GM12872 (cell line): ENCODE data around the gene RAB31.

ENCODE experiments used
- CTCF ChIP-seq: IDR thresholded peaks from 3 replicates; pipeline ENCODE4 v1.5.1; 2011; ENCODE audit warnings: low read depth, mild to moderate bottlenecking, low read length, moderate library complexity; ENCODE audit not compliant: insufficient read depth

RAB31 gene

GRCh38 chr18:9765501-9765900 lies 57.4 kb downstream of the RAB31 start:
- no peak for TF ChIP-seq CTCF

- TF ChIP-seq CTCF = no peak
Measured at GRCh38 chr18:9766076-9766481, 58.0 kb downstream of the RAB31 start.

DNA sequence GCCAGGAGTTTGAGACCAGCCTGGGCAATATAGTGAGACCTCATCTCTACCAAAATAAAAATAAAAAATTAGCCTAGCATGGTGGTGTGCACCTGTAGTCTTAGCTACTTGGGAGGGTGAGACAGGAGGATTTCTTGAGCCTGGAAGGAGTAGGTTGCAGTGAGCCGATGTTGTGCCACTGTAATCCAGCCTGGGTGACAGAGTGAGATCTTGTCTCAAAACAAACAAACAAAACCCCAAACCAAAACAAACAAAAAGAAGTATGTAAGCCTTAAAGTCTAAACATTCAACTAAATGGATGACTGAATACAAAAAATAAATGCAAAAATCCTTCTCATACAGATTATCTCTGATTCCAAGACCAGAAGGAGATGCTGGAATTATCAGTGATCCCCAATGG lies 58.6 kb downstream of the RAB31 start:
- TF ChIP-seq CTCF = no peak

DNA sequence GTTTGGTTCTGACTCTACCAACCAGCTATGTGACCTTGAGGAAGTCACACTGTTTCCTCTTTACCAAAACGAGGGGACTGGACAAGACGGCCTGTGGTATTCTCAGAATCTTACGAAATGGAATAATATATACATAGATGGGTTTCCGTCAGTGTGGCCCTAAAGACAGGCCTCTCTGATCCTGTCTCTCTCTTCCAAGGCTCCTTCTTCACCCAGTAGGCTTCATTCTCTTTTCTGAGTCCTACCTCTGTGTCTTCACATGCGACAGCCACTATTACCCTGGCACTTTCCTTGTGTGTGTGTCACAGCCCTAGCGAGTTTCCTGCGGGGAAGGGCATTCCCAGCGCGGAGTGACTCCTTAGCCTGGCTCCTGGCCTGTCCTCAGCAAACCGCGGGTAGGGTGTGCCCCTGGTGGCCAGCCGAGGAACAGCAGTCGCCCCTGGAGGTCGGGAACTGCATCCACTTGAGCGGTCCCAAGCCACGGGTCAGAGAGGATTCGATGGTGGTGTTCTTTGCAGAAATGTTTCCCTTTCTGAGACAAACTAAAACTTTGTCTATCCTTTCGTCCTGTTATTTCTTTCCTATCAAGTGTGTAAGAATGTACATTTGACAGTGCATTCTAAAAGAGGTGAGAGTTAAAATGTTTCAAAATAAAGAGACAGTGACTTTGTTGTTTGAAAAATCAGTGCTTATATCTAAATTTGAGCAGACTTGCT lies 63.3 kb downstream of the RAB31 start:
- TF ChIP-seq CTCF = peak; percentile 98

DNA sequence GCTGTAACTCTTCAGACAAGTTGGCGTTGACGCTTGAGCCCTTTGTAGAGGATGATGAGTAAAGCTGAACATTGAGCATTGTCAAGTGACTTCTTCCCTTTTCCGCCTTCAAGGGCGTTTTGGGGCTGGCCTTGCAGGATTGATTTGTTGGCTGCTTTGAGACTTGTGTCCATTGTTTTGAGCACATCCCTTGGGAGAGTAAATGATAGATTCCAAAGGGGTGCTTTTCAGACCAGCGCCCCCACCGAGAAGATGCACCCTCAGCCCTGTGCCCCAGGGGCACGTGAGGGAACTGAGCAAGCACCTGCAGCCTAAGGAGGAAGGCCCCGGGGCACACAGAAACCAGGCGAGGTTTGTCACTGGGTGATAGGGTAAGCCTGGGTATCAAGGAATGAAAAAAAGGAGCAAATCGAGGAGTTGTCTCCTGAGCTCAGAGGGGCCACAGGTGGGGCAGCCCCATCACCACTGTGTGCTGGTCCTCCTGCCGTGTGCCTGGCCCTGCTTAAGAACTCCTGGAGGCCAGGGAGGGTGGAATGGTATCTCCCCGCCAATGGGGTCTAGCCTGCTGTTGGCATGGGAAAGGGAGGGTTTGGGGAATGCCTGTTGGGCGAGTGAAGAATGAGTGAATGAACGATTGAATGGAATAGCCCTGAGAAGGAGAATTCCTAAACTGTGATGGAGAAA lies 64.0 kb downstream of the RAB31 start:
- TF ChIP-seq CTCF = no peak

GRCh38 chr18:9772847-9773677 lies 65.0 kb downstream of the RAB31 start:
- TF ChIP-seq CTCF = no peak

DNA sequence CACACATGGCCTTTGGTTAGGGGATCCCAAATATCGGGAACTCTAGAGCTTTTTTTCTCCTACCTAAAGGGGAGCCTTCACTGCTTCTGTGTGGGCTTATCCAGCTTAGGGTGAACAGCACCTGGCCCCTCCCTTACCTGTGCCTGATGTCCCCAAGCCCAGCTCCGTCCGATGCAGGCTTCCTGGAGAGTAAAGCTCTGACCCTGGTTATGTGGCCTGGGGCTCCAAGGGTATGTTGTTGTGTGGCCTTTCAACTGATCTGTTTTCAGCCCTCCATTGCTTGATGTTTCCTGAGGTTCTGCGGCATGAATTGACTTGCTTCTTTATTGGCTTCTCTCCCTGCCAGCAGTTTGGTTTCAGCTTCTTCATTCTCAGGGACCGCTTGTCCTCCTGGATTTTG lies 66.0 kb downstream of the RAB31 start:
- no peak for TF ChIP-seq CTCF
